ENCODE results near the gene CCDC85B.

Gene CCDC85B

DNA sequence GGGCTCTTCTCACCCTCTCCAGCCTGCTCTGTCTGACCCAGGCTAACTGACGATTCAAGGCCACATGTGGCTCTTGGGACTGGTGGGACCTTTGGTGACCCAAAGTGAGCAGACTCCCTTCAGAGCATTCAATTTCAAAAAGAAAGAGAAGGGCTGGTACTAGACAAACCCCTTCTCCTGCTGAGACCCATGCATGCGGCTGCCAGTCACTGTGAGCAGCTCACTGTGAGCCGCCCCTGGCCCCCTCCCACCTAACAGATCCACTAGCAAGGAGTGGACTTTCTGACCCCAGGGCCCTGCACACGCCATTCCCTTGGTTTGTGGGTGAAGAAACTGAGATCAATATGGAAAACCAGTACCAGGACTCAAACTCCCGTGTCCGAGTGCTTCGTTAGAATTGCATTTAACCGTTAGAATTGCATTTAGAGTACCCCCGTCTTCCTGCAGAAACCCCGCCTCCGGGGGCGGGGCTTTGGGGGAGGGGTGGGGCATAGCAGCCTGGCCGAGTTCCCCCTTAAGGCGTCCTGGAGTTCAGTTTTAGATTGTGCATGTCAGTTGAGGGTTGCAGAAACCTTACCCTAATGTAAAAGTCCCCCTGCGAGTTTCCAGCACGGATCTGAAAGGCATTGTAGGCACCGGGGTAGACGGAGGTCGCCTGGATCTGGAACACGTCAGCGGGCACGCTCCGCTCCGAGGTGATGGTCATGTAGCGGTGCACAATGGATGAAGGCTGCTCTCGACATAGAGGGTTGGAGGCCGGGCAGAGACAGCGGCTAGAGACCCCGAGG lies 23.0 kb upstream of the CCDC85B start:
- Histone ChIP-seq H3K9me3 (ENCODE audit: insufficient read depth, low read length) (no peaks in the 10 kb centered on the region), H3K4me3 (ENCODE audit: insufficient read length, low read depth) (no peak overlapping the region), H3K9ac (ENCODE audit: insufficient read length, low read depth) (peak overlapping the region; percentile 24), H3K4me1 (ENCODE audit: insufficient read depth, insufficient read length) (peaks cover 36% of the 10 kb centered on the region), H3K36me3 (ENCODE audit: insufficient read depth, insufficient read length, low read length) (peaks cover 86% of the 10 kb centered on the region), H3K27me3 (ENCODE audit: insufficient read depth, insufficient read length) (no peaks in the 10 kb centered on the region)
- TF ChIP-seq SUZ12 (IDR thresholded peaks at IDR 0.05; ENCODE audit: extremely low read depth, insufficient read depth, insufficient read length) (no peak), YY1 (IDR thresholded peaks at IDR 0.05; ENCODE audit: insufficient read depth, insufficient read length) (no peak), ZNF274 (IDR thresholded peaks at IDR 0.05; ENCODE audit: low read depth, low read length) (no peak)
- DNase-seq (ENCODE audit: low read depth, low spot score), result no peak

DNA sequence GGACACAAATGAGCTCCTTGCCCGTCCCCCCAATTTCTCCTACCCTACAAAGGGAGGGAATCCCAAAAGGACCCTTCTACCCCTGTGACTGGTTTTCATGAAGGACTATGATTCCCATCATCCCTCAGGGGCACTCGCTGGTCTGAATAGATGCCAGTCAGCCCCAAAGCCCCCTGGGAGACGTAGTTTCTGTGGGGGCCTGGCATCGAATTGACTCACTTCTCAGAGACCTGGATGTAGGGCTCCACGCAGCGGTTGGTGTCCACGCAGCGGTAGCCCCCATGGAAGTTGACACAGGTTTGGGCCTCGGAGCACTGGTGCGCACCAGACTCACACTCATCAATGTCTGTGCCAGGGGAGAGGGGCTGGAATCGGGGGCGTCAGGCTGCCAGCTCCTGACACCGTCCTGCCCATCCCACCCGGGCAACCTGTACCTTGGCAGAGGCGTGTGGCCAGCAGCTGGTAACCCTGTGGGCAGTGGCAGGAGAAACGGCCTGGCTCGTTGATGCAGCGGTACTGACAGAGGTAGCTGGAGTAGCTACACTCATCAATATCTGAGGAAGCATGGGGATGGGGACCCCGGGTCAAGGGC lies 22.3 kb upstream of the CCDC85B start:
- Histone ChIP-seq H3K4me1 (ENCODE audit: insufficient read depth, insufficient read length) (peaks cover 32% of the 10 kb centered on the region), H3K36me3 (ENCODE audit: insufficient read depth, insufficient read length, low read length) (peaks cover 79% of the 10 kb centered on the region), H3K9ac (ENCODE audit: insufficient read length, low read depth) (no peak overlapping the region), H3K27me3 (ENCODE audit: insufficient read depth, insufficient read length) (no peaks in the 10 kb centered on the region), H3K4me3 (ENCODE audit: insufficient read length, low read depth) (no peak overlapping the region), H3K9me3 (ENCODE audit: insufficient read depth, low read length) (no peaks in the 10 kb centered on the region)
- TF ChIP-seq YY1 (IDR thresholded peaks at IDR 0.05; ENCODE audit: insufficient read depth, insufficient read length) (no peak), ZNF274 (IDR thresholded peaks at IDR 0.05; ENCODE audit: low read depth, low read length) (no peak), SUZ12 (IDR thresholded peaks at IDR 0.05; ENCODE audit: extremely low read depth, insufficient read depth, insufficient read length) (no peak)
- DNase-seq (ENCODE audit: low read depth, low spot score), result no peak

DNA sequence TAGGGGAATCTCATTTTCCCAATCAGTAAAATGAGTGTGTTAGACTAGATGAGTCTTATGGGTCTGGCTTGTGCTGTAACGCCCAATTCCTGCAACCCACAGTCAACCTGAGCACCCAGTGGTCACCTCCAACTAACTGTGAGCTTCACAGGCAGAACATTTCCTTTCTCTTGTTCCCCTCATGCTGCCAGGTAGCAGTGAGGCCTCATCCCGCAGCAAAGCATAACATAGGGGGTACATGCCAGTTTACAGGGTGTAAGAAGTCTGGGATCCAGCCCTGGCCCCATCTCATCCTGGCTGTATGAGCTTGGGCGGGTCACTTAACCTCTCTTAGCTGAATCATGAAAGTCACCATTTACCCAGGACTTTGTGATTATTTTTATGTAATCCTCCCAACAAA lies 21.6 kb upstream of the CCDC85B start:
- no peak overlapping the region for H3K4me3 ChIP-seq (ENCODE audit: insufficient read length, low read depth)
- no peak for DNase-seq (ENCODE audit: low read depth, low spot score)
- H3K36me3 ChIP-seq (ENCODE audit: insufficient read depth, insufficient read length, low read length), result peaks cover 71% of the 10 kb centered on the region
- no peaks in the 10 kb centered on the region for H3K9me3 ChIP-seq (ENCODE audit: insufficient read depth, low read length)
- H3K4me1 ChIP-seq (ENCODE audit: insufficient read depth, insufficient read length), result peaks cover 27% of the 10 kb centered on the region
- TF ChIP-seq ZNF274 (IDR thresholded peaks at IDR 0.05; ENCODE audit: low read depth, low read length) (no peak), SUZ12 (IDR thresholded peaks at IDR 0.05; ENCODE audit: extremely low read depth, insufficient read depth, insufficient read length) (no peak), YY1 (IDR thresholded peaks at IDR 0.05; ENCODE audit: insufficient read depth, insufficient read length) (no peak)
- no peak overlapping the region for H3K9ac ChIP-seq (ENCODE audit: insufficient read length, low read depth)
- H3K27me3 ChIP-seq (ENCODE audit: insufficient read depth, insufficient read length), result no peaks in the 10 kb centered on the region

DNA sequence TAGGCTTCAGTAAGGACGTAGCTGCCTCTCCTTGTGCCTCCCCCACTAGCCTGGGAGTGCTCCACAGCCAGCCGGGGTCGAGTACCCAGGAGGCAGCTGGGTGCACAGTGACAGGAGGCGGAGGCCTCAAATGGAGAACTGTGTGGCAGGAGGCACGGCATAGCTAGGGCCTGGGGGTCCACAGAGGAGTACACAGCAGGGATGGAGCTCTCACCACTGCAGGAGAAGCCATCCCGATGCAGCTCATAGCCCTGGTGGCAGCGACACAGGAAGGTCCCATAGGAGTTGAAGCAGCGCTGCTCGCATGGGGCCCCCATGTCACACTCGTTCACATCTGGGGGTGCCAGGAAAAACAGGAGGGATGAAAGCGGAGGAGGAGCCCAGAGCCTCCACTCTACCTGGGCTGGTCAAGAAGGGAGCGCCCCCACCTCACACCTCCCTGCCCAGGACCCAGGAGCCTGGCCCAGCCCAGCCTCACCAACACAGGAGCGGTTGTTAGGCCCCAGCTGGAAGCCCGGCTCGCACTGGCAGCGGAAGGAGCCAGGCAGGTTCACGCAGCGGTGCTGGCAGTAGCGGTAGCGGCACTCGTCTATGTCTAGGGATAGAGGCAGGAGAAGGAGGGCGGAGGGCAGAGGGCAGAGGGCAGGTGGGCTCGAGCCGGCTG lies 20.7 kb upstream of the CCDC85B start:
- Histone ChIP-seq H3K4me3 (ENCODE audit: insufficient read length, low read depth) (no peak overlapping the region), H3K36me3 (ENCODE audit: insufficient read depth, insufficient read length, low read length) (peaks cover 63% of the 10 kb centered on the region), H3K9ac (ENCODE audit: insufficient read length, low read depth) (peak overlapping the region; percentile 17), H3K4me1 (ENCODE audit: insufficient read depth, insufficient read length) (peaks cover 27% of the 10 kb centered on the region), H3K9me3 (ENCODE audit: insufficient read depth, low read length) (no peaks in the 10 kb centered on the region), H3K27me3 (ENCODE audit: insufficient read depth, insufficient read length) (no peaks in the 10 kb centered on the region)
- TF ChIP-seq YY1 (IDR thresholded peaks at IDR 0.05; ENCODE audit: insufficient read depth, insufficient read length), result no peak
- no peak for TF ChIP-seq SUZ12 (IDR thresholded peaks at IDR 0.05; ENCODE audit: extremely low read depth, insufficient read depth, insufficient read length)
- TF ChIP-seq ZNF274 (IDR thresholded peaks at IDR 0.05; ENCODE audit: low read depth, low read length), result no peak
- DNase-seq (ENCODE audit: low read depth, low spot score), result no peak

DNA sequence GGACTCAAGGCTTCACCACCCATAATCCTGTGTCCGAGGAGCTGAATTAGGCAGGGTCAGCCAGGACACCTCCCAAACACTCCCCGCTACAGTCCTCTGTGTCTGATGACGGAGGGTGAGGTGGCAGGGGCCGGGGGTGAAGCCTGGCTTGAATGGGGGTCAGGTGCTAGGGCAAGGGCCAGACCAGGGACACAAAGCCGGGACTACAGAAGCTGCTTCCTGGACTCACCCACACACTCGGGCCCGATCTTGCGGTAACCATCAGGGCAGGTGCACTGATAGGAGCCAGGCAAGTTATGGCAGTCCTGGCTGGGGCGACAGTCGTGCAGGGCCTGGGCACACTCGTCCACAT lies 20.2 kb upstream of the CCDC85B start:
- no peaks in the 10 kb centered on the region for H3K27me3 ChIP-seq (ENCODE audit: insufficient read depth, insufficient read length)
- H3K36me3 ChIP-seq (ENCODE audit: insufficient read depth, insufficient read length, low read length), result peaks cover 58% of the 10 kb centered on the region

DNA sequence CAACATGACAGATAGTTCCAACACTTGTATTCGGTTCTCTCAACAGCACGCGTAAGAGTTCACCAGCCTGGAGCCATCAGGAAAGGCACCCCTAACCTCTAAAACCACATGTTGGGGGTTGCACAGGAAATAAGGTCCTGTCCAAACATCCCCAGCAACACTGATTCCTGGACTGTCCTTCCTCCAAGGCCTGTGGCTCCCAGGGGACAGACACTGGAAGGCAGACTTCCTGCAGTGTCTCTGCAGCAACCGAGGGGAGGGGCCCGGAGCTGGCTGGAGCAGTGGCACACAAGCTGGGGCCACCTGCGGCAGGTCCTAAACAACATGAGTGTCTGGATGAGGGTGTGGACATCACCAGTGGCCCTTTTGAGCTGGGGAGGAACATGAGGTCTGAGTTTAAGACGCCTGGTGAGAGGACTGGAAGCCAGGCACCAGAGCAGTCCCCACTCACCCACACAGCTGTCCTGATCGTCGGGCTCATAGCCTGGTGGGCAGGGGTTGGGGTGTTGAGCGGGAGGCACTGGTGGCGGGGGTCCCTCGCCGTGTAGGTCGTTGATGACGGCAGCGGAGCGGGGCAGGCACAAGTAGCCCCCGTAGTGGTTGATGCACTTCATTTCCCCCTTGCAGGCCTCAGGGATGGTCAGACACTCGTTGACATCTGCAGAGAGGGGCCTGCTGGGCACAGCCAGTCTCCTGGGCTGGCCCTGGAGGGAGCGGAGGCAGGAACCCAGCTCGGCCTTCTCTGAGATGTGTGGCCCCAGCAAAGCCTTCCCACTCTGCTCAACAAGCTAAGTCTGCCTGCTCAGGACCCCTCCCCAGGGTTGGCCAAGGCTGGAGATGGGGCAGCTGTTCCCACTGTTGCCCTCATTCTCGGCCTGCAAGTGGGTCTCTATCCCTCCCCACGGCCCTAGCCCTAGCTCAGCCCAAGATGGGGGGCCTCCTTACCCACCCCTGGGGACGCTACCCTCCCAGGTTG lies 19.5 kb upstream of the CCDC85B start:
- H3K4me3 ChIP-seq (ENCODE audit: insufficient read length, low read depth), result peak overlapping the region; percentile 64
- no peaks in the 10 kb centered on the region for H3K9me3 ChIP-seq (ENCODE audit: insufficient read depth, low read length)
- TF ChIP-seq SUZ12 (IDR thresholded peaks at IDR 0.05; ENCODE audit: extremely low read depth, insufficient read depth, insufficient read length), result no peak
- TF ChIP-seq ZNF274 (IDR thresholded peaks at IDR 0.05; ENCODE audit: low read depth, low read length), result no peak
- no peak for TF ChIP-seq YY1 (IDR thresholded peaks at IDR 0.05; ENCODE audit: insufficient read depth, insufficient read length)
- H3K4me1 ChIP-seq (ENCODE audit: insufficient read depth, insufficient read length), result peaks cover 27% of the 10 kb centered on the region
- H3K9ac ChIP-seq (ENCODE audit: insufficient read length, low read depth), result peak overlapping the region; percentile 68
- DNase-seq (ENCODE audit: low read depth, low spot score), result no peak
- peaks cover 51% of the 10 kb centered on the region for H3K36me3 ChIP-seq (ENCODE audit: insufficient read depth, insufficient read length, low read length)
- H3K27me3 ChIP-seq (ENCODE audit: insufficient read depth, insufficient read length), result no peaks in the 10 kb centered on the region

More for the DNA sequence above, 20.2 kb upstream of the CCDC85B start:
- Histone ChIP-seq H3K4me3 (ENCODE audit: insufficient read length, low read depth) (no peak overlapping the region), H3K9ac (ENCODE audit: insufficient read length, low read depth) (no peak overlapping the region), H3K9me3 (ENCODE audit: insufficient read depth, low read length) (no peaks in the 10 kb centered on the region), H3K4me1 (ENCODE audit: insufficient read depth, insufficient read length) (peaks cover 27% of the 10 kb centered on the region)
- DNase-seq (ENCODE audit: low read depth, low spot score), result no peak
- TF ChIP-seq ZNF274 (IDR thresholded peaks at IDR 0.05; ENCODE audit: low read depth, low read length) (no peak), YY1 (IDR thresholded peaks at IDR 0.05; ENCODE audit: insufficient read depth, insufficient read length) (no peak), SUZ12 (IDR thresholded peaks at IDR 0.05; ENCODE audit: extremely low read depth, insufficient read depth, insufficient read length) (no peak)
